Measurements from ENCODE around the gene MTHFD1L.
"Not testable (repeated sequence)": the region's sequence is repeated elsewhere in the genome, so short reads cannot be mapped to it uniquely, and the experiment has no call there.

Gene MTHFD1L

DNA sequence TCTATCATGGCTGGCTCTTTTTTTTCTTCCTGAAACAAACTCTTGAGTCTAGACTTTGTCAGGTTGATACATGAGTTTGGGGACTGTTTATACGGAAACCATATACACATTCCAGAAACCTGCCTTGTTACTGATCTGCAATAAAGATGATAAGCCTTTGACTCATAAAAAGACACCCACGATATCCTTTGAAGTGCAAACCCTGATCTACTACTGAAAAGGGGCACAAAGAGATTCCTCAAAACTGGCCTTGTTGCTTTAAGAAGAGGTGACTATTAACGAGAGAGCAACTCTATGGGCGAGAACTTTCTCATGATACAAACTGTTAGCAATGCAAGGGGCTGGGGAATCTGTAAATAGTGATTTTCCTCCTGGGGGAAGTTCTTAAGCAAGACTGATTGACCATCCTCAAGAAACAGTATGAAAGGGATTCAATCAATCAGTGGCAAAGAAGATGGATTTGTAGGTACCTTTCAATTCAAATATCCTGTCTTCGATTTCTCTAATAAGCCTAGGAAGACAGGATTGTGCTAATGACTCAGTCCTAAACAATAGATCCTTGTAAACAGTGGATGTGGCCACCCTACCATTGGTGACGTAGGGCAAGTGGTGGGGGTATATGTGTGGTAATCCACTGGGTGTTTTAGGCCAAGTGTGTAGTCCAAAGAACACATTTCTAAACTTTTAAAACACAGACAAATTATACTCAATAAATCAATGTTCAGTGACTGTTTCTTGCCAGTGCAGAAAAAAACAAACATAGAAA lies 260.3 kb downstream of the MTHFD1L start:
- not testable (repeated sequence) for H4K20me1 ChIP-seq (ENCODE audit: insufficient read depth); H2AFZ ChIP-seq (ENCODE audit: low read depth); H3K79me2 ChIP-seq (ENCODE audit: insufficient read depth, low read depth); H3K36me3 ChIP-seq (ENCODE audit: insufficient read depth); H3K4me1 ChIP-seq (ENCODE audit: low read depth, poor library complexity, severe bottlenecking); H3K4me3 ChIP-seq (IDR thresholded peaks at IDR 0.05; ENCODE audit: insufficient read depth, low read depth, low read length); H3K27me3 ChIP-seq (ENCODE audit: insufficient read depth, low read depth); H3K4me2 ChIP-seq; H3K9ac ChIP-seq; H3K27ac ChIP-seq

DNA sequence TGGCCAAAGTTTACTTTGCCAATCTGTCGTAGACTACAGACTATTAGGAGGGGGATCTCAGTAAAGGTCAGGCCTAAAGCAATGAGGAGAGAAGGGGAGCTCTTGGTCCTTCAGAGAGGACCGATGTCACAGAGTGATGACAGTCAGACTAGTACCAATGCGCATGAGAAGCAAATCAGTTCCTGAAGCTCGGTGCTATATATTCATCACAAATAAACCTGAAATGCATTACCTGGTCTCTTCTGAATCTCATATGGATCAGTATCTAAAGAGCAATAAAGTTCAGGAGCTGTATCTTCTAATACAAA lies 260.9 kb downstream of the MTHFD1L start:
- H3K36me3 ChIP-seq (ENCODE audit: insufficient read depth); H4K20me1 ChIP-seq (ENCODE audit: insufficient read depth); H3K4me1 ChIP-seq (ENCODE audit: low read depth, poor library complexity, severe bottlenecking); H3K4me3 ChIP-seq (IDR thresholded peaks at IDR 0.05; ENCODE audit: insufficient read depth, low read depth, low read length); H3K27ac ChIP-seq; H3K9ac ChIP-seq; H3K27me3 ChIP-seq (ENCODE audit: insufficient read depth, low read depth); H3K4me2 ChIP-seq; H3K79me2 ChIP-seq (ENCODE audit: insufficient read depth, low read depth); H2AFZ ChIP-seq (ENCODE audit: low read depth): not testable (repeated sequence)

DNA sequence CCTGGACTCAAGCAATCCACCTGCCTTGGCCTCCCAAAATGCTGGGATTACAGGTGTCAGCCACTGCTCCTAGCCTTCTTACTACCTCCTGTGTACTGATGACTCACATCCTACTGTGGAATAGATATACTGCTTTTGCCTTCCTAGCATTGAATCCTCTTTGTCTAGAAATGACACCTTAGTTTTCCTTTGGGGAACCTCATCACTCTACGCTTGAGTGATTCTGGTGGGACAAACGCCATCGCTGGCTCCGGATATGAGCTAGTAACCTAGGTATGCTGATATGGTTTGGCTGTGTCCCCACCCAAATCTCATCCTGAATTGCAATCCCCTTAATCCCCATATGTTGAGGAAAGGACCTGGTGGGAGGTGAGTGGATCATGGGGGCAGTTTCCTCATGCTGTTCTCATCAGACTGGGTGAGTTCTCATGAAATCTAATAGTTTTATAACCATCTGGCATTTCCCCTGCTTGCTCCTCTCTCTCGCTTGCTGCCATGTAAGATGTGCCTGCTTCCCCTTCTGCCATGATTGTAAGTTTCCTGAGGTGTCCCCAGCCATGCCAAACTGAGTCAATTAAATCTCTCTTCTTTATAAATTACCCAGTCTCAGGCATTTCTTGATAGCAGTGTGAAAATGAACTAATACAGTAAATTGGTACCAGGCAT lies 261.8 kb downstream of the MTHFD1L start:
- not testable (repeated sequence) for H2AFZ ChIP-seq (ENCODE audit: low read depth); H3K27ac ChIP-seq; H3K4me3 ChIP-seq (IDR thresholded peaks at IDR 0.05; ENCODE audit: insufficient read depth, low read depth, low read length); H4K20me1 ChIP-seq (ENCODE audit: insufficient read depth); H3K4me2 ChIP-seq; H3K79me2 ChIP-seq (ENCODE audit: insufficient read depth, low read depth); H3K36me3 ChIP-seq (ENCODE audit: insufficient read depth); H3K4me1 ChIP-seq (ENCODE audit: low read depth, poor library complexity, severe bottlenecking); H3K9ac ChIP-seq; H3K27me3 ChIP-seq (ENCODE audit: insufficient read depth, low read depth)

DNA sequence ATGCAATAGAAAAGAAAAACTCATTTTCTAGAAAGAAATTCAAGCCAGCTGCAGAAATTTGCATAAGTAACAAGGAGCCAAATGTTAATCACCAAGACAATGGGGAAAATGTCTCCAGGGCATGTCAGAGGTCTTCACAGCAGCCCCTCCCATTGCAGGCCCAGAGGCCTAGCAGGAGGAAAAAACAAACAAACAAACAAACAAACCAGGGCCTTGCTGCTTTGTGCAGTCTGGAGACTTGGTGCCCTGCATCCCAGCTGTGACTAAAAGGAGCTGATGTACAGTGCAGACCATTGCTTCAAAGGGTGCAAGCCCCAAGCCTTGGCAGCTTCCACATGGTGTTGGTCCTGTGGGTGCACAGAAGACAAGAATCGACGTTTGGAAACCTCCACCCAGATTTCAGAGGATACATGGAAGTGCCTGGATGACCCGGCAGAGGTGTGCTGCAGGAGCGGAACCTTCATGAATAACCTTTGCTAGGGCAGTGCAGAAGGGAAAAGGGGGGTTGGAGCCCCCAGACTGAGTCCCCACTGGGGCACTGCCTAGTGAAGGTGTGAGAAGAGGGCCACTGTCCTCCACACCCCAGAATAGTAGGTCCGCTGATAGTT lies 263.4 kb downstream of the MTHFD1L start:
- Histone ChIP-seq H3K27ac (no peak overlapping the region), H3K4me2 (no peak overlapping the region), H3K9ac (no peak overlapping the region), H3K36me3 (ENCODE audit: insufficient read depth) (no peaks in the 10 kb centered on the region), H3K79me2 (ENCODE audit: insufficient read depth, low read depth) (no peaks in the 10 kb centered on the region), H3K4me3 (IDR thresholded peaks at IDR 0.05; ENCODE audit: insufficient read depth, low read depth, low read length) (no peak overlapping the region), H3K4me1 (ENCODE audit: low read depth, poor library complexity, severe bottlenecking) (no peaks in the 10 kb centered on the region), H3K27me3 (ENCODE audit: insufficient read depth, low read depth) (no peaks in the 10 kb centered on the region), H2AFZ (ENCODE audit: low read depth) (no peak overlapping the region), H4K20me1 (ENCODE audit: insufficient read depth) (no peaks in the 10 kb centered on the region)
- TF ChIP-seq, protein P1, sequence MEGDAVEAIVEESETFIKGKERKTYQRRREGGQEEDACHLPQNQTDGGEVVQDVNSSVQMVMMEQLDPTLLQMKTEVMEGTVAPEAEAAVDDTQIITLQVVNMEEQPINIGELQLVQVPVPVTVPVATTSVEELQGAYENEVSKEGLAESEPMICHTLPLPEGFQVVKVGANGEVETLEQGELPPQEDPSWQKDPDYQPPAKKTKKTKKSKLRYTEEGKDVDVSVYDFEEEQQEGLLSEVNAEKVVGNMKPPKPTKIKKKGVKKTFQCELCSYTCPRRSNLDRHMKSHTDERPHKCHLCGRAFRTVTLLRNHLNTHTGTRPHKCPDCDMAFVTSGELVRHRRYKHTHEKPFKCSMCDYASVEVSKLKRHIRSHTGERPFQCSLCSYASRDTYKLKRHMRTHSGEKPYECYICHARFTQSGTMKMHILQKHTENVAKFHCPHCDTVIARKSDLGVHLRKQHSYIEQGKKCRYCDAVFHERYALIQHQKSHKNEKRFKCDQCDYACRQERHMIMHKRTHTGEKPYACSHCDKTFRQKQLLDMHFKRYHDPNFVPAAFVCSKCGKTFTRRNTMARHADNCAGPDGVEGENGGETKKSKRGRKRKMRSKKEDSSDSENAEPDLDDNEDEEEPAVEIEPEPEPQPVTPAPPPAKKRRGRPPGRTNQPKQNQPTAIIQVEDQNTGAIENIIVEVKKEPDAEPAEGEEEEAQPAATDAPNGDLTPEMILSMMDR (conservative IDR thresholded peaks at IDR 0.05; ENCODE audit: low read depth, low read length): no peak

DNA sequence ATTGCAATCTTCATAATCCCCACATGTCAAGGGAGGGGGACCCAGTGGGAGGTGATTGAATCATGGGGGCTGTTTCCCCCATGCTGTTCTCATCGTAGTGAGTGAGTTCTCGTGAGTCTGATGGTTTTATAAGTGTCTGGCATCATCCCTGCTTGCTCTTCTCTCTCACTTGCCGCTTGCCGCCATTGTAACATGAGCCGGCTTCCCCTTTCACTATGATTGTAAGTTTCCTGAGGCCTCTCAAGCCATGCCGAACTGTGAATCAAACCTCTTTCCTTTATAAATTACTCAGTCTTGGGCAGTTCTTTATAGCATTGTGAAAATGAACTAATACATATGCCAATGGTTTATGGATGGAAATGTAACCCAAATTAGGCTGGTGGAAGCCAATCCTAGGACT lies 264.8 kb downstream of the MTHFD1L start:
- H3K27ac ChIP-seq: no peak overlapping the region

More for the DNA sequence above, 264.8 kb downstream of the MTHFD1L start:
- no peak overlapping the region for H3K4me3 ChIP-seq (IDR thresholded peaks at IDR 0.05; ENCODE audit: insufficient read depth, low read depth, low read length)
- H4K20me1 ChIP-seq (ENCODE audit: insufficient read depth): no peaks in the 10 kb centered on the region
- H3K36me3 ChIP-seq (ENCODE audit: insufficient read depth): no peaks in the 10 kb centered on the region
- H3K27me3 ChIP-seq (ENCODE audit: insufficient read depth, low read depth): no peaks in the 10 kb centered on the region
- TF ChIP-seq, protein P1 (conservative IDR thresholded peaks at IDR 0.05; ENCODE audit: low read depth, low read length): no peak
- no peaks in the 10 kb centered on the region for H3K4me1 ChIP-seq (ENCODE audit: low read depth, poor library complexity, severe bottlenecking)
- no peak overlapping the region for H3K9ac ChIP-seq
- H3K4me2 ChIP-seq: no peak overlapping the region
- H3K79me2 ChIP-seq (ENCODE audit: insufficient read depth, low read depth): no peaks in the 10 kb centered on the region
- H2AFZ ChIP-seq (ENCODE audit: low read depth): no peak overlapping the region

Measured in KMS-11 (cell line).